ENCODE measurements around the gene GSE1. TPM values are rescaled to one million over a fixed set of nuclear protein-coding genes. Genes with fewer than 3 reads are reported as not detected.
A peak's percentile ranks its signal among the peaks of the same experiment; 100 is the strongest.

Gene GSE1
- total and polyA plus RNA-seq, 9 of the 15 experiments (the other 6 are each of a cell fraction or from before 2014, with no cell fraction given): 12.2 to 244 (median 57.9) TPM

DNA sequence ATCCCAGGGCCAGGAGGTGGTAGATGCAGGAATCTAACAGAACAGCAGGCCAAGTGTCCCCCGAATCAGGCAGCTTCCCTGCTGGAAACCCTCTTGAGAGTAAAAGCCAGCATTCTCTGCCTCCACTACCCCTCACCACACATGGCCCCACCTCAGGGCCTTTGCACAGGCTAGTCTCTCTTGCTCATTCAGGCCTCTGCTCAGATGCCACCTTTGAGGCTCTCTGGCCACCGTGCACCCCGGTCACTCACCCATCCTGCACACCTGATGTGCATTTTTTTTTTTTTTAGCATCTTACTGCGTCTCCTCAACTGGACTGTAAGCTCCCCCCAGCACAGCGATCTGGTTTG is 34.5 kb upstream of the GSE1 start:
- POLR2A ChIA-PET: interaction anchor here (0.6 to 3.3 kb wide), 11 partner anchors 9 to 528 kb away, joined by 3 to 15 read pairs (median 4); no protein-coding TSS in a partner anchor
- peaks cover 96% of the 10 kb centered on the region for H4K20me1 ChIP-seq (replicated peaks; ENCODE audit: control insufficient read depth, insufficient read depth, low read length)
- 78% methylated on average over 5 of the region's 5 CpGs for WGBS (ENCODE audit: insufficient coverage, low coverage, missing lambda C conversion rate)
- no peaks in the 10 kb centered on the region for H3K9me3 ChIP-seq (replicated peaks; ENCODE audit: control insufficient read depth, insufficient read depth, low read depth, low read length)
- H2AFZ ChIP-seq (ENCODE audit: low read depth, low read length): no peak overlapping the region
- peaks cover 96% of the 10 kb centered on the region for H3K36me3 ChIP-seq (ENCODE audit: control insufficient read depth, insufficient read depth, low read length)
- peaks cover 76 to 82% of the 10 kb centered on the region in 2 experiments for H3K4me1 ChIP-seq (replicated peaks in 1 of 2; ENCODE audit: control insufficient read depth in 2 of 2, insufficient read depth in 2 of 2, low read length in 2 of 2)
- H3K9ac ChIP-seq (ENCODE audit: insufficient read depth in 1 of 2, low read depth in 2 of 2, low read length in 2 of 2): peak overlapping the region in 1 of 2 experiments; percentile 77; a peak in 1 of 4 replicates
- H3K27me3 ChIP-seq (ENCODE audit: control insufficient read depth in 2 of 2, insufficient read depth in 2 of 2, low read length in 2 of 2): no peaks in the 10 kb centered on the region
- in situ Hi-C loops (cut with MboI): no loop called here
- peak overlapping the region; percentile 13; the same call in 1 of the 3 replicates for H3K27ac ChIP-seq (ENCODE audit: extremely low read depth, low read depth, low read length)
- ATAC-seq: no peak
- no peak overlapping the region for H3K4me2 ChIP-seq (ENCODE audit: insufficient read depth, low read length)
- peaks cover 38% of the 10 kb centered on the region for H3K9me1 ChIP-seq (ENCODE audit: control insufficient read depth, insufficient read depth, low read length)
- CTCF ChIA-PET (ENCODE audit: low intra/inter-chr PET ratio): no interaction called here
- H3K4me3 ChIP-seq: no peak overlapping the region
- intact Hi-C loops (cut with micrococcal nuclease): loop anchor here (10.0 kb wide), 1 partner anchor 136 kb away; no protein-coding TSS in a partner anchor
- H3K79me2 ChIP-seq (ENCODE audit: control insufficient read depth, insufficient read depth, low read length): peaks cover 100% of the 10 kb centered on the region
- TF ChIP-seq SAFB2 (IDR thresholded peaks at IDR 0.05; ENCODE audit: borderline replicate concordance, low read depth, low read length, severe bottlenecking): no peak
- peak; percentile 59 for TF ChIP-seq RBM25 (IDR thresholded peaks at IDR 0.05; ENCODE audit: low read depth, low read length, severe bottlenecking)
- no TSS peak for BruUV-seq (replicated peaks)
- no peak for DNase-seq (ENCODE audit: extremely low read depth in 1 of 4, low spot score in 3 of 4)
- no peak for FAIRE-seq

DNA sequence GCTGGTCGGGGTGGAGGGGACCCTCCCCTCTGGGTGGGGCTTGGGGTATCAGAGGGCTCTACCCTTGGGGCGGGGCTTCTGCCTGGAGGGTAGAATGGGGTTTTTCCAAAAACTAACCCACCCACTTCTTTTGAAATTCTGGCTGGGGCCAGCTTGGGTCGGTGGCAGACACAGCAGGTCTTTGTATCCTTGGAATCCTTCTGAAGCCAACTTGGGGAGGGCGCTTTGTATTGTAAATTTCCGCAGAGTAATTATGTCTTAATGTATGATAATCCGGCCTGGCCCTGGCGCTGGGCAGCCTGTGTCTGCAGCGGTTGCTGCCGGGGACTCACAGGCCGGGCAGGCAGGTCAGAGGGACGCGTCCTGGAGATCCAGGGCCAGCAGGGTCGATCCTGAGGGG is 33.9 kb upstream of the GSE1 start:
- no peaks in the 10 kb centered on the region for H3K9me3 ChIP-seq (replicated peaks; ENCODE audit: control insufficient read depth, insufficient read depth, low read depth, low read length)
- H3K27me3 ChIP-seq (ENCODE audit: control insufficient read depth in 2 of 2, insufficient read depth in 2 of 2, low read length in 2 of 2): no peaks in the 10 kb centered on the region
- peaks cover 36% of the 10 kb centered on the region for H3K9me1 ChIP-seq (ENCODE audit: control insufficient read depth, insufficient read depth, low read length)
- H4K20me1 ChIP-seq (replicated peaks; ENCODE audit: control insufficient read depth, insufficient read depth, low read length): peaks cover 96% of the 10 kb centered on the region
- H3K9ac ChIP-seq (ENCODE audit: insufficient read depth in 1 of 2, low read depth in 2 of 2, low read length in 2 of 2): peak overlapping the region in 1 of 2 experiments; percentile 82; a peak in 2 of 4 replicates
- no peak overlapping the region for H3K4me2 ChIP-seq (ENCODE audit: insufficient read depth, low read length)
- in situ Hi-C loops (cut with MboI): no loop called here
- peak overlapping the region; percentile 13; the same call in 1 of the 3 replicates for H3K27ac ChIP-seq (ENCODE audit: extremely low read depth, low read depth, low read length)
- H3K4me1 ChIP-seq (replicated peaks in 1 of 2; ENCODE audit: control insufficient read depth in 2 of 2, insufficient read depth in 2 of 2, low read length in 2 of 2): peaks cover 70 to 82% of the 10 kb centered on the region in 2 experiments
- H3K36me3 ChIP-seq (ENCODE audit: control insufficient read depth, insufficient read depth, low read length): peaks cover 95% of the 10 kb centered on the region
- no peak overlapping the region for H2AFZ ChIP-seq (ENCODE audit: low read depth, low read length)
- no peak for ATAC-seq
- peak in 1 of 4 experiments; percentile 41 for DNase-seq (ENCODE audit: extremely low read depth in 1 of 4, low spot score in 3 of 4)
- intact Hi-C loops (cut with micrococcal nuclease): loop anchor here (10.0 kb wide), 1 partner anchor 136 kb away; no protein-coding TSS in a partner anchor
- FAIRE-seq: no peak
- H3K79me2 ChIP-seq (ENCODE audit: control insufficient read depth, insufficient read depth, low read length): peaks cover 100% of the 10 kb centered on the region
- ChIA-PET CTCF (ENCODE audit: low intra/inter-chr PET ratio) (no interaction called here), POLR2A (interaction anchor here (0.6 to 3.8 kb wide), 6 partner anchors 9 to 528 kb away, joined by 3 to 28 read pairs (median 4); no protein-coding TSS in a partner anchor)
- BruUV-seq (replicated peaks): no TSS peak
- H3K4me3 ChIP-seq: no peak overlapping the region
- 80% methylated on average over 13 of the region's 13 CpGs for WGBS (ENCODE audit: insufficient coverage, low coverage, missing lambda C conversion rate)
- TF ChIP-seq, protein P1, sequence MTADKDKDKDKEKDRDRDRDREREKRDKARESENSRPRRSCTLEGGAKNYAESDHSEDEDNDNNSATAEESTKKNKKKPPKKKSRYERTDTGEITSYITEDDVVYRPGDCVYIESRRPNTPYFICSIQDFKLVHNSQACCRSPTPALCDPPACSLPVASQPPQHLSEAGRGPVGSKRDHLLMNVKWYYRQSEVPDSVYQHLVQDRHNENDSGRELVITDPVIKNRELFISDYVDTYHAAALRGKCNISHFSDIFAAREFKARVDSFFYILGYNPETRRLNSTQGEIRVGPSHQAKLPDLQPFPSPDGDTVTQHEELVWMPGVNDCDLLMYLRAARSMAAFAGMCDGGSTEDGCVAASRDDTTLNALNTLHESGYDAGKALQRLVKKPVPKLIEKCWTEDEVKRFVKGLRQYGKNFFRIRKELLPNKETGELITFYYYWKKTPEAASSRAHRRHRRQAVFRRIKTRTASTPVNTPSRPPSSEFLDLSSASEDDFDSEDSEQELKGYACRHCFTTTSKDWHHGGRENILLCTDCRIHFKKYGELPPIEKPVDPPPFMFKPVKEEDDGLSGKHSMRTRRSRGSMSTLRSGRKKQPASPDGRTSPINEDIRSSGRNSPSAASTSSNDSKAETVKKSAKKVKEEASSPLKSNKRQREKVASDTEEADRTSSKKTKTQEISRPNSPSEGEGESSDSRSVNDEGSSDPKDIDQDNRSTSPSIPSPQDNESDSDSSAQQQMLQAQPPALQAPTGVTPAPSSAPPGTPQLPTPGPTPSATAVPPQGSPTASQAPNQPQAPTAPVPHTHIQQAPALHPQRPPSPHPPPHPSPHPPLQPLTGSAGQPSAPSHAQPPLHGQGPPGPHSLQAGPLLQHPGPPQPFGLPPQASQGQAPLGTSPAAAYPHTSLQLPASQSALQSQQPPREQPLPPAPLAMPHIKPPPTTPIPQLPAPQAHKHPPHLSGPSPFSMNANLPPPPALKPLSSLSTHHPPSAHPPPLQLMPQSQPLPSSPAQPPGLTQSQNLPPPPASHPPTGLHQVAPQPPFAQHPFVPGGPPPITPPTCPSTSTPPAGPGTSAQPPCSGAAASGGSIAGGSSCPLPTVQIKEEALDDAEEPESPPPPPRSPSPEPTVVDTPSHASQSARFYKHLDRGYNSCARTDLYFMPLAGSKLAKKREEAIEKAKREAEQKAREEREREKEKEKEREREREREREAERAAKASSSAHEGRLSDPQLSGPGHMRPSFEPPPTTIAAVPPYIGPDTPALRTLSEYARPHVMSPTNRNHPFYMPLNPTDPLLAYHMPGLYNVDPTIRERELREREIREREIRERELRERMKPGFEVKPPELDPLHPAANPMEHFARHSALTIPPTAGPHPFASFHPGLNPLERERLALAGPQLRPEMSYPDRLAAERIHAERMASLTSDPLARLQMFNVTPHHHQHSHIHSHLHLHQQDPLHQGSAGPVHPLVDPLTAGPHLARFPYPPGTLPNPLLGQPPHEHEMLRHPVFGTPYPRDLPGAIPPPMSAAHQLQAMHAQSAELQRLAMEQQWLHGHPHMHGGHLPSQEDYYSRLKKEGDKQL (CRISPR knock-in tag; IDR thresholded peaks at IDR 0.05; ENCODE audit: borderline replicate concordance): no peak
- no peak for TF ChIP-seq NONO (IDR thresholded peaks at IDR 0.05; ENCODE audit: low read depth in 2 of 2, low read length in 1 of 2)
- no peak for TF ChIP-seq NEUROD1 (IDR thresholded peaks at IDR 0.05; ENCODE audit: borderline replicate concordance, low read depth, low read length, partially characterized antibody)
- peak; percentile 50 for TF ChIP-seq RBM22 (IDR thresholded peaks at IDR 0.05; ENCODE audit: low read depth, low read length, poor library complexity, severe bottlenecking)
